HepG2 (cell line): Measurements from ENCODE around the gene BBLN. TPM values are rescaled to one million over a fixed set of nuclear protein-coding genes. Genes with fewer than 3 reads are reported as not detected.

ENCODE experiments used
- CEBPB ChIP-seq: IDR thresholded peaks from 2 replicates; pipeline ENCODE4 v1.6.1; 2011; ENCODE audit warnings: low read depth, low read length, improper control_type of control experiment, borderline replicate concordance
- CEBPZ ChIP-seq: IDR thresholded peaks from 2 replicates; pipeline ENCODE4 v1.6.1; 2012; ENCODE audit warnings: low read length, improper control_type of control experiment
- EEA1 ChIP-seq: sonication (generic); formaldehyde crosslinking; IDR thresholded peaks from 2 replicates; pipeline ENCODE4 v1.5.1; 2020; ENCODE audit warnings: mild to moderate bottlenecking, missing genetic modification reagents, borderline replicate concordance
- FLYWCH1 ChIP-seq: sonication (generic); formaldehyde crosslinking; IDR thresholded peaks from 2 replicates; pipeline ENCODE4 v1.8.1; 2023; ENCODE audit warnings: mild to moderate bottlenecking, missing genetic modification reagents
- HNF1A ChIP-seq, 2 experiments: sonication (generic) in 1 of 2; formaldehyde crosslinking in 1 of 2; IDR thresholded peaks; 2 replicates each; pipeline versions ENCODE4 v1.4.0 to v1.6.1; 2016 to 2020; ENCODE audit warnings: borderline replicate concordance in 1 of 2, low read depth in 1 of 2, mild to moderate bottlenecking in 1 of 2, missing genetic modification reagents in 1 of 2
- KAT2B ChIP-seq: fragments of 150-350 bp; IDR thresholded peaks from 2 replicates; pipeline ENCODE4 v1.6.1; 2014; ENCODE audit warnings: low read depth, low read length, borderline replicate concordance
- KLF13 ChIP-seq: sonication (generic); formaldehyde crosslinking; IDR thresholded peaks from 2 replicates; pipeline ENCODE4 v1.4.0; 2020; ENCODE audit warnings: mild to moderate bottlenecking, missing genetic modification reagents
- MAFK ChIP-seq, 2 experiments: IDR thresholded peaks in 1 of 2; conservative IDR thresholded peaks in 1 of 2; 2 replicates each; pipeline ENCODE4 v1.6.1; 2011; ENCODE audit warnings: improper control_type of control experiment in 2 of 2, low read length in 2 of 2
- NFRKB ChIP-seq: fragments of 450-650 bp; IDR thresholded peaks from 2 replicates; pipeline ENCODE4 v1.6.1; 2017
- NFYB ChIP-seq: sonication (generic); formaldehyde crosslinking; IDR thresholded peaks from 2 replicates; pipeline ENCODE4 v1.4.0; 2020; ENCODE audit warnings: missing genetic modification reagents
- RARG ChIP-seq: sonication (generic); formaldehyde crosslinking; IDR thresholded peaks from 2 replicates; pipeline ENCODE4 v1.4.0; 2020; ENCODE audit warnings: low read depth, mild to moderate bottlenecking, missing genetic modification reagents
- SIX4 ChIP-seq: sonication (generic); formaldehyde crosslinking; IDR thresholded peaks from 2 replicates; pipeline ENCODE4 v1.4.0; 2020; ENCODE audit warnings: missing genetic modification reagents
- SKI ChIP-seq: fragments of 450-650 bp; IDR thresholded peaks from one replicate; pipeline ENCODE4 v1.6.1; 2018; ENCODE audit warnings: mild to moderate bottlenecking; ENCODE audit not compliant: partially characterized antibody
- XBP1 ChIP-seq: sonication (generic); formaldehyde crosslinking; IDR thresholded peaks from 2 replicates; pipeline ENCODE4 v1.5.0; 2020; ENCODE audit warnings: missing genetic modification reagents
- ZBTB46 ChIP-seq: sonication (generic); formaldehyde crosslinking; IDR thresholded peaks from 2 replicates; pipeline ENCODE4 v1.4.0; 2020; ENCODE audit warnings: mild to moderate bottlenecking, missing genetic modification reagents, borderline replicate concordance
- ZFP41 ChIP-seq: sonication (generic); formaldehyde crosslinking; IDR thresholded peaks from 2 replicates; pipeline ENCODE4 v1.4.0; 2020; ENCODE audit warnings: mild to moderate bottlenecking, missing genetic modification reagents, borderline replicate concordance
- ZNF235 ChIP-seq: sonication (generic); formaldehyde crosslinking; IDR thresholded peaks from 2 replicates; pipeline ENCODE4 v1.8.1; 2023; ENCODE audit warnings: mild to moderate bottlenecking, missing genetic modification reagents, borderline replicate concordance
- ZNF296 ChIP-seq: sonication (generic); formaldehyde crosslinking; conservative IDR thresholded peaks from 2 replicates; pipeline ENCODE4 v1.5.0; 2020; ENCODE audit warnings: mild to moderate bottlenecking, missing genetic modification reagents
- ZNF3 ChIP-seq: IDR thresholded peaks from 2 replicates; pipeline ENCODE4 v1.7.0; 2017; ENCODE audit warnings: inconsistent platforms
- ZNF496 ChIP-seq: sonication (generic); formaldehyde crosslinking; IDR thresholded peaks from 2 replicates; pipeline ENCODE4 v1.8.1; 2023; ENCODE audit warnings: mild to moderate bottlenecking, moderate library complexity, missing genetic modification reagents; ENCODE audit not compliant: insufficient replicate concordance
- ZNF788 ChIP-seq: sonication (generic); formaldehyde crosslinking; IDR thresholded peaks from 2 replicates; pipeline ENCODE4 v1.5.0; 2020; ENCODE audit warnings: mild to moderate bottlenecking, missing genetic modification reagents, borderline replicate concordance
- polyA plus RNA-seq, 8 experiments: library from polyadenylated mRNA; depleted of rRNA in 3 of 8; stranded (reverse) in 7 of 8; unstranded in 1 of 8; fragments of >200 nt; fragmentation: Illumina TruSeq in 4 of 8; extraction: Trizol in 4 of 8; gene quantifications; 2 replicates each; pipeline versions ENCODE4 v1.2.1 to v1.2.3, GENCODE V29; 2011 to 2016; ENCODE audit warnings: low read depth in 4 of 8, missing spikeins in 1 of 8, mixed read lengths in 1 of 8; ENCODE audit not compliant: insufficient read depth in 1 of 8
- total RNA-seq, 5 experiments: library from RNA; depleted of rRNA; stranded (reverse); fragments of >200 nt; fragmentation: Illumina TruSeq; extraction: Trizol; gene quantifications; 2 replicates each; pipeline ENCODE4 v1.2.3, GENCODE V29; 2016; ENCODE audit warnings: low read depth in 1 of 5

The BBLN gene
- total and polyA plus RNA-seq, 2 of the 13 experiments (the other 11 are each of a cell fraction or from before 2014, with no cell fraction given): 27.6 to 33.1 TPM

- TF ChIP-seq HNF1A (IDR thresholded peaks at IDR 0.05; ENCODE audit: low read depth) (no peak), HNF1A (CRISPR knock-in tag; IDR thresholded peaks at IDR 0.05; ENCODE audit: borderline replicate concordance) (no peak), KAT2B (no peak), RARG (CRISPR knock-in tag) (no peak), ZNF496 (no peak), XBP1 (no peak), CEBPZ (no peak), EEA1 (CRISPR knock-in tag) (0 out of 2 replicates have a peak, but pooled peaks have one; percentile 40), KLF13 (CRISPR knock-in tag) (no peak), ZNF235 (0 out of 2 replicates have a peak, but pooled peaks have one; percentile 41), ZNF296 (no peak), MAFK (conservative IDR thresholded peaks at IDR 0.05 in 1 of 2, IDR thresholded peaks at IDR 0.05 in 1 of 2; ENCODE audit: low read length in 2 of 2) (no peak), ZBTB46 (no peak), ZNF3 (CRISPR knock-in tag) (no peak), CEBPB (no peak), NFRKB (no peak), ZFP41 (no peak), SKI (peak; percentile 62), SIX4 (CRISPR knock-in tag) (no peak), ZNF788 (CRISPR knock-in tag) (no peak), NFYB (CRISPR knock-in tag) (no peak), FLYWCH1 (CRISPR knock-in tag) (no peak)
Measured at GRCh38 chr9:128203024-128203706, 43.1 kb downstream of the BBLN start, which contains the start of gene DNM1 (continued).
